H1 (cell line): ENCODE measurements around the gene SLC27A4. TPM values are rescaled to one million over a fixed set of nuclear protein-coding genes. Genes with fewer than 3 reads are reported as not detected.

Source experiments
- polyA plus RNA-seq, 7 experiments: library from polyadenylated mRNA; depleted of rRNA in 3 of 7; stranded (reverse) in 5 of 7; unstranded in 2 of 7; fragments of >200 nt in 5 of 7; fragments of 200-250 nt in 2 of 7; gene quantifications; 1 replicate in 5 of 7; 2 replicates in 1 of 7; 4 replicates in 1 of 7; pipeline versions ENCODE4 v1.2.1 to v1.2.3, GENCODE V29; 2011 to 2013; ENCODE audit warnings: missing spikeins in 2 of 7, mixed read lengths in 2 of 7
- total RNA-seq: library from RNA; stranded (reverse); fragmentation: NEBNext Ultra II Directional; extraction: Animal tissue kit (Norgen Biotek cat#: 25700); gene quantifications from 2 replicates; pipeline ENCODE4 v1.2.1, GENCODE V29; 2021
- TF ChIP-seq, protein P1 (sequence below): IDR thresholded peaks from 2 replicates; pipeline ENCODE4 v1.6.1; 2011; ENCODE audit warnings: low read length, improper control_type of control experiment

The SLC27A4 gene
- total and polyA plus RNA-seq, 2 of the 8 experiments (the other 6 are each of a cell fraction or from before 2014, with no cell fraction given): 14.9 to 20.5 TPM

DNA sequence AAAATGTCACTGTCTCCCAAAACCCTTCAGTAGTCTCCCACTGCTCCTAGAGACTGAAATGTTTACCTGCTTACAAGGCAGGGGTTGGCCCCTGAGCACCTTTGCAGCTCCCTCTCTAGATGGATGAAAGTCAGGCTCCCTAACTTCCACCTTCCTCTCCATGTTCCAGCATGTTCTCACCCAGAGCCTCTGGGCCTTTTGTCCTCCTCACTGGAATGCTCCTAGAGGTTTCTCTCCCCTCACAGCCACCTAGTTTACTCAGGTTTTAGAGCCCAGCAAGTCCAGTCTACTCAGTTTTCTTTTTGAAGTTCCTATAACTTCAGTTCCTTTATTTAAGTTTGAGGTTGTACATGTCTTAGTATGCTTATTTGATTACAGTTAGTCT is 30.0 kb downstream of the SLC27A4 start (continued):
- TF ChIP-seq, protein P1, sequence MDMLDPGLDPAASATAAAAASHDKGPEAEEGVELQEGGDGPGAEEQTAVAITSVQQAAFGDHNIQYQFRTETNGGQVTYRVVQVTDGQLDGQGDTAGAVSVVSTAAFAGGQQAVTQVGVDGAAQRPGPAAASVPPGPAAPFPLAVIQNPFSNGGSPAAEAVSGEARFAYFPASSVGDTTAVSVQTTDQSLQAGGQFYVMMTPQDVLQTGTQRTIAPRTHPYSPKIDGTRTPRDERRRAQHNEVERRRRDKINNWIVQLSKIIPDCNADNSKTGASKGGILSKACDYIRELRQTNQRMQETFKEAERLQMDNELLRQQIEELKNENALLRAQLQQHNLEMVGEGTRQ: no peak
